DMS53 (cell line): Measurements from ENCODE around the gene SRCIN1.
"Not testable (repeated sequence)": the region's sequence is repeated elsewhere in the genome, so short reads cannot be mapped to it uniquely, and the experiment has no call there.

Experiments used
- DNase-seq: peaks from one replicate; lab custom pipeline; 2025; lab: John Stamatoyannopoulos, UW

Gene SRCIN1

DNA sequence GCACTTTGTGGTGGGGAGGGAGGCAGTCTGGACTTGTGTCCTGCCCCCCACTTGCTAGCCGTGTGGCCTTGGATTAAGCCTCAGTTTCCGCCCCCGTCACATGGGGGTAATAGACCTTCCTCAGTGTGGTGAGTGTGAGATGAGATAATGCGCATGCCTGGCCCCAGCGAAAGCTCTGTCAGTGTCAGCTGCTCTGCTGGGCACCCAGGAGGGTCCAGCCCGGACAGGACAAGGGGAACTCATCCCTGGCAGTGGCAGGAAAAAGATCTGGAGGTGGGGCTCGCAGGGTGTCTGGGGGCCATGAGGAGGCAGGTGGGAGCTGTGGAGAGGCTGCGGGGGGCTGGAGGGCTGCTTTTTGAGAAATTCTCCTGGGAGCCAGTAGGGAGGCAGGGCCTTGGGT lies 63.5 kb downstream of the SRCIN1 start:
- no peak for DNase-seq

DNA sequence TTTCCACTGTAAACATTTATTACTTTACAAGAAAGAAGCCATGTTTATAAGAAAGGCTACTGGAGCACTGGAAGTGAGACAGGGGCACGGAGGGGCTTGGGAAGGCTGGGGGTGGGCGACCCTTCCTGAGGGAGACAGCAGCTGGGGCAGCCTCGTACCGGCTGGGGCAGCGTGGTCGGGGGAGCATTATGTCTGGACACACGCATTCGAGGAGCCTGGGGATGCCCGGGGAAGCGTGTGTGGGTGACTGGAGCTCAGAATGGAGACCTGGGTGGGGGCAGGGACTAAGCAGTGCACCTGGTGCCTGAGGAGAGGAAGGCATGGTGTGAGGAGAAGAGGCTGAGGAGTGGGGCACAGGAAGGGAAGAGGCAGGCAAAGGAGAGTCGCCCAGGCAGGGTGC lies 64.5 kb downstream of the SRCIN1 start:
- DNase-seq: no peak

- no peak for DNase-seq
Measured at GRCh38 chr17:38540514-38541045, 65.2 kb downstream of the SRCIN1 start.

- peak; percentile 94 for DNase-seq
Measured at GRCh38 chr17:38539386-38539785, 66.4 kb downstream of the SRCIN1 start.

GRCh38 chr17:38538906-38539305 lies 66.8 kb downstream of the SRCIN1 start:
- peak; percentile 90 for DNase-seq

DNA sequence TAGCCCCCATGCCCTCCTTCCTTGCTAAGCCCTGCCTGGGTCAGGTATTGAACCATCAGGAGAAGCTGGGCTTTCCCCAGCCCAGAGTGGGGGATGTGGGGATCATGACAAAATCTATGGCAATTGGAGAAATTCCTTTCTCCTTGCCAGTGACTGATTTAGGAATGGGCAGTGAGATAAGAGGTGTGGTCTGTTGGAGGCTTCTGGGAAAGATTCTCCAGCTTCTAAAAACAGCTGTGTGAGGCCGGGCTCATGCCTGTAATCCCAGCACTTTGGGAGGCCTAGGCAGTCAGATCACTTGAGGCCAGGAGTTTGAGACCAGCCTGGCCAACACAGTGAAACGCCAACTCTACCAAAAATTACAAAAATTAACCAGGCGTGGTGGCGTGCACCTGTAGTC lies 69.1 kb downstream of the SRCIN1 start:
- DNase-seq: no peak

- DNase-seq: no peak
Measured at GRCh38 chr17:38535886-38536285, 69.9 kb downstream of the SRCIN1 start.

DNA sequence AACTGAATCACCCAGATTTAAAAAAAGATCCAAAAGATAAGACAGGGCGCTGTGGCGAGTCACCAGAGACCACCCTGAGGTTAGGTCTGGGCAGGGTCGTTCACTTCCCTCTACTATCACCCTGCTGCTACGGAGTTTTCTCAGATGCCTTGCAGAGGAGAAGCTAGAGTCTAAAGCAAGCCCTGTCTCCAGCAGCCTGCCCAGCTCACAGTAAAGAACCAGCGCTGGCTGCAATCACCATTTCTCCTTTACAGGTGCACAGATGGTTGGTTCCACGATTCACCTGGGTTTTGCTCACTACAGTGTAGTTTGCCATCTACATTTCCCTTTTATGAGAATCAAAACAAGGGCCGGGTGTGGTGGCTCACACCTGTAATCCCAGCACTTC lies 71.3 kb downstream of the SRCIN1 start:
- peak; percentile 30 for DNase-seq

GRCh38 chr17:38533866-38534497 lies 71.8 kb downstream of the SRCIN1 start:
- peak; percentile 38 for DNase-seq

DNA sequence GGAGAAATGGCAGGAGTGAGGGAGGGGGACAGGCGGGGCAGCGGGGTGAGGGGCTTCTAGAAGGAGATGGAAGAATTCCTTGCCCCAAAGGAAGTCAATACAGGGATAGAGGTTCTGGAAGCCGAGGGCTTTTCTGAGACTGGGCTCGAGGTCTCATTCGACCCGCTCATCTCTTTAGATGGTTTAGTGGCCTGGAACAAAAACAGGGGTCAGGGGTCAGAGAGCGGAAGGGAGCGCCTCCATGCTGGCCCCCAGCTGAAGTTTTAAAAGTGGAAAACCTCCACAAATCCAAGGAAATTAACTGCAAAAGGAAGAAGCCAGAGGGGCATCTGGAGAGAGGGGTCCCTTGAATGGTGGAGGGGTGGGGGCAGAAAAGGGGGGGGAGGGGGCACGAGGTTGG lies 72.5 kb downstream of the SRCIN1 start:
- DNase-seq: no peak

DNA sequence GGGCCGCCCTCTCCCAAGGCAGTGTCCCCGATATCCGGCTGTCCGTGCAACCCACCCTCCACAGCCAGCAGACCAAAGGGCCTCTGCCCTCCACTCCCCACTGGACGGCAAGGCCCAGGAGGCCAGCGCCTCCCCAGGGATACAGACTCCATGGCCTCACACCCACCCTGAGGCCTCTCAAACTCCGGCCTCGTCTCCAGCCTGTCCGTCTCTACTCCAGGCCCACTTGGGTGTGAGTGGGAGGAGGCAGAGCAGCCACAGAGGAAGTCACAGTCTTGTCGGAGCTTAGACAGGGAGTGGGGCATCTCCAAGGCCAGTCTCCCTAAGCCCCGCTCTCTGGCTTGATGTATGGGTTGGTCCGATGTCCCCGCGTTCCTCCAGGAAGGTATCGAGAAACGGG lies 73.3 kb downstream of the SRCIN1 start:
- no peak for DNase-seq

DNA sequence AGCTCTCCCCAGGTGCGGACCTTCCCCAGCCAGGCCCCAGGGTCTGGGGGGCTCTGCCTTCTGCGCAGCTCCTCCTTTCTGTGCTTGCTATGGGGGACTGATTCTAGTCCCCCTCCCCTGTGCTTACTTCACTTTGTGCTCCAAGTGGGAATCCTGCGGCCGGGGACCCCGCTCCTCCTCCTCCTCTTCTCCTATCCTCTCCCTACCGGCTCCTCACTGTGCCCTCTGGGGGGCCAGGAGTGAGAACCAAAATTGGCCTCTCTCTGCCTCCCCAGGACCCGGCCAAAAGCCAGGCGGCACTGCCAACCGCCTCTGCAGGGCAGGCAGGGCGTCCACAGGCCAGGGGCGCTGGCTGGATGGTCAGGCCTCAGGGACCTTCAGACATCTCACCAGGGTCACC lies 74.0 kb downstream of the SRCIN1 start:
- DNase-seq: not testable (repeated sequence)

DNA sequence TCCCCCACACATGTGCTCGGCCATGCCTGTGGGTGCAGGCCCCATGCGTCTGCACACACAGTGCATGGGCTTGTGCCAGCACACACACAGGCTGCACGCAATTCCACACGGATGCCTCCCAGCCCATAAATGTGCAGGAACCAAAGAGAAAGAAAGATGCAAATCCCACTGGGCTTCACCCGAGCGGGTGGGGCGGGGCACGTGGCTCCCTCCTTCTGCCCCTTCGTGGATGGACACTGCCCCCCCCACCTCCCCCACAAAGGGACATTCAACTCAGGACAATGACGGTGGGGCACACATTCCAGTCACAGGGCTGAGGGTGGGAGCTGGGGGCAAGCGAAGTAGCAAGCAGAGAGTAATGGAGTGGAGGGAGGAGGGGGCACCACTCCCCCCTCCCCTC lies 74.9 kb downstream of the SRCIN1 start:
- not testable (repeated sequence) for DNase-seq

DNA sequence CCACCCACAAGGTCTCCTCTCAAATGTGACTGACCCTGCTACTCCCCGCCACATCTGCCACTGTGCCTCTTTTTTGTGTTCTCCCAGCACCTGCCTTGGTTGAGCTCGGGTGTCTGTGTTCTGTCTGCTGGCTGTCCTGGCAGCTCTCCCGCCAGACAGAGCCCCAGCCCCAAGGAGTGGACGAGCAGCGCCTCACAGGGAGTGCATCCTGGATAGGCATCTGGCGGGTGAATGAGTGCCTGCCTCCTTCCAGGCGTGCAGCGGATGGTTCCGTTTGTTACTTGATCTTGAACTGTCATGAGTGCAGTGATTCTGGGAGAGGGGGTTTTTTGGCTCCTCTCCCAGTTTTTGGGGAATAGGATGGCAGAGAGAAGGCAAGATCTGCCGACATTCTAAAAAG lies 77.6 kb downstream of the SRCIN1 start:
- DNase-seq: peak; percentile 19

GRCh38 chr17:38526526-38526925 lies 79.2 kb downstream of the SRCIN1 start:
- not testable (repeated sequence) for DNase-seq

DNA sequence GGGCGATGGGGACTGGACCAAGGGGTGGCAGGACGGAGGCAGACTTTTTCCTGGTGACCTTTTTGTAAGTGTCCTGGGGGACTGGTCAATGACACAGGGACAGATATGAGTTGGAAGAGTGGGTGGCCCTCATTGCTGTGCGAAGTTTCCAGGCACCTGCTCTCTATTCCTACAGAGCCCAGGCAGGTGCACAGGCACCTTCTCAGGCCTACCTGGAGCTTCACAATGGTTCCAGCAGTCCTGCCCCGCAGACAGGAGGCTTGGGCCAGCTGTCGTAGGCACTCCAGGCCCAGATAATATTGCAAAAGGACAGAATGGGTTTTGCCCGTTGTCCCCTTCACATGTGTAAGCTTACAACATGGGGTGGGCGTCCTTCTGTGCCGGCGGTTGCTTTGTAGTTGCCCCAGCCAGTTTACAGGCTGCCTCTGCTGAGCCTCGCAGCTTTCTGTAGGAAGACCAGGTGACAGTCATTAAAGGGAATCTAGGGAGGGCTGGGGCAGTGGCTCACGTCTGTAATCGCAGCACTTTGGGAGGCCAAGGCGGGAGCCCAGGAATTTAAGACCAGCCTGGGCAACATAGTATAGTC lies 93.2 kb downstream of the SRCIN1 start:
- no peak for DNase-seq

DNA sequence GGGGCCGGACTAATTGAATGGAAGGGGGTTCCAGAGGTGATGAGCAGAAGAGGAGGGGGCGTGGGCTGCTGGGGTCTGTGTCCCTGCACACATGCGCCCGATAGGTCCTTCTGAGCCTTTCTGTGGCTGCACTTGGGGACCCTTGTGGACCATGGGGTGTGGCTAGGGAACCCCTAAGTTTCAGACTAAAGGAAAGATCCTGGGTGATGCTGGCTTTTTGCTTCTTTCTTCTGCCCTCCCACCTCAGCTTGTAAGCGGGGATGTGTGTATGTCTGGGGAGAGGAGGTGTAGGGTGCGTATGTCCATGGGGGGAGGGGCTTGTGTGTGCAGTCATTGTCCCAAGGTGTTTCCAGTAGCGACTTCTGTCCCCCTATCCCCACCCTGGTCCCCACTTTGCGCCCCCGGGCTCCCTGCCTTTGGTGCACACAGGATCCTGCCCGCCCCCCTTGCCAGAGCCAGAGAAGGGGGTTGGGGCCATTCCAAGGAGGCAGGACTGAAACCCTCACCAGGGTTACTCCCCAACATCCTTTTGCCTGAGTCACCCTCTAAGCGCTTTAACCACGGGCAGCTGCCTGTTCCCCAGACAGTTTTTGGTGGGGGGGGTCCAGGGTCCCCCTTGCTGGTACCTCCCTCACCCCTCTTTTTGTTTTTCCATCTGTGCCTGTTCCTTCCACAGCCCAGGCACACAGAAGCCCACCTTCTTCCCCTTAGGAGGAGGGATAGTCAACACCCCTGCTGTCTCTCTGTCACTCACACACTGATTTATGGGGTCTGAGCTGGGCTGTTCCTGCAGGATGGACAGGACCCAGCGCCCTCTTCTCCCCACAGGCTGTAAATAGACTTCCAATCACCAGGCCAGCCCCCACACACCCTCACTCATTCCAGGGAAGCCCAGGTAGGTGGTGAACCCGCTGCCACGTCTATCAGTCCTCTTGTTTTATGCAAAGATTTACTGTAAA lies 94.3 kb downstream of the SRCIN1 start:
- DNase-seq: no peak

GRCh38 chr17:38510421-38511149 lies 95.2 kb downstream of the SRCIN1 start:
- no peak for DNase-seq

DNA sequence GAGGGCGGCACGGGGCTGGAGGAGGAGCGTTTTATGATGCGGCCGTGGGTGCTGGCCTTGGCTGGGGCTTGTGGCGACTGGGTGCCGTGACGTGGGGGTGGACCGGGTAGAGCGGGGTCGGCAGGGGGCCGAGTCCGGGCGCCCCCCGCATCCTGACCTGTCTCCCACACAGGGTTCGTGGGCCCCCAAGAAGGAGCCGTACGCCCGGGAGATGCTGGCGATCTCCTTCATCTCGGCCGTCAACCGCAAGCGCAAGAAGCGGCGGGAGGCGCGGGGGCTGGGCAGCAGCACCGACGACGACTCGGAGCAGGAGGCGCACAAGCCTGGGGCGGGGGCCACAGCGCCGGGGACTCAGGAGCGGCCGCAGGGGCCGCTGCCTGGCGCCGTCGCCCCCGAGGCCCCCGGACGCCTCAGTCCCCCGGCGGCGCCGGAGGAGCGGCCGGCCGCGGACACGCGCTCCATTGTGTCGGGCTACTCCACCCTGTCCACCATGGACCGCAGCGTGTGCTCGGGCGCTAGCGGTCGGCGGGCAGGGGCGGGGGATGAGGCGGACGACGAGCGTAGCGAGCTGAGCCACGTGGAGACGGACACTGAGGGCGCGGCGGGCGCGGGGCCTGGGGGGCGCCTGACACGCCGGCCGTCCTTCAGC lies 95.9 kb downstream of the SRCIN1 start:
- no peak for DNase-seq

DNA sequence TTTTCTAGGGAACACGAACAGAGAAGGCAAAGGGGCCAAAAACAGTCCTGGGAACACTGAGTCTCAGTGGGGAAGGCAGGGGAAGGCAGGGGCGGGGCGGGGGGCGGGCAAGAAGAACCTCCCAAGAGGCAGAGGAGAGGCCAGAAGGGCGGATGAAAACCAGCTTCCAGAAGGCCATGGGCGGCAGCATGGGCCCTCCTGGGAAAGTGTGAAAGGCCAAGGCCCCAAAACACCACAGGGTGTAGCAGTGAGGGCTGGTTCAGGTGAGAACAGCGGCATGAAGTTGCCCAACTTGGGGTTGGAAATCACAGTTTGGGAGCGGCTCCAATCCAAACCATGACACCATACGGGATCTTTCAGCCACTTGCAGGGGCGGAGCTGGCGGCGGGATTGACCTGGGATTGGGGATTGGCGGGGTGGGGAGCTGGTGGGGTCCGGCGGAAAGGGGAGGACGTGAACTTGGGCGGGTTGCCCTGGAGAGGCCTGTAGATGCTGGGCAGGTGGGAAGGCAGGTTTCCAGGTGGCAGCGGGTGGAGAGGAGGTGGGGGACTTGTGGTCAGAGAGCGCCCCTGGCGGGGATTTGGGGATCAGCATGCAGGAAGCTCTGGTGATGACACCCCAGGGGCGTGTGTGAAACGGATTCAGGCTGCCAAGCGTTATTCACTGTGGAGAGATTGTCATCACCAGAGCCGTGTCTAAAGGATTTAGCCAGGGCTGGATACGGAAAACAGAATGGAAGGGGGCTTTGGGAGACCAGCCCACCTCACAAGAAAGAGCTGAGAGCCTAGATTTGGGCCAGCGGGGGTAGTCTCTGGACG lies 96.6 kb downstream of the SRCIN1 start:
- peak; percentile 66 for DNase-seq

DNA sequence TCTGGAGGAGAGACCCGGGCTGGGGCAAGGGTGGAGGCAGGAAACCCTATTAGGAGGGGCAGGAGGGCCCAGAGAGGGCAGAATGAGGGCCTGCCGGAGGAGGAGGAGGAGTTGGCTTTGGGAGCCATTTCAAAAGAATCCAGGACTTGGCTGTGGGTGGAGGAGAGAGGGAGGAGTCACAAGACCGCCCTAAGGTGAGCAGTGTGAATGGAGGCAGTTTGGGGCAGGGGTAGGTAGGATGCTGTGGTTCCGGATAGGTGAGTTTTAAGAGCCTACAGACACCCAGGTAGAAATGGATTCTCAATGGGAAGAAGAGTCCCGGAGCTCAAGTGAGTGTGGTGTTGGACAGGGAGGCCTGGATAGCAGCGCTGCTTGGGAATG lies 97.2 kb downstream of the SRCIN1 start:
- DNase-seq: no peak
